NOMO-1 (cell line): ENCODE results near the gene SLC24A3.

ENCODE experiments used
- DNase-seq, 2 experiments: peaks; one replicate each; lab custom pipeline; 2025; ENCODE audit not compliant: unreplicated experiment in 2 of 2; lab: John Stamatoyannopoulos, UW

SLC24A3 gene

GRCh38 chr20:19448632-19449031, 236.2 kb downstream of the SLC24A3 start:
- no peak for DNase-seq

GRCh38 chr20:19449051-19449450, 236.6 kb downstream of the SLC24A3 start:
- DNase-seq, result no peak

- DNase-seq, result no peak
These were observed 238.9 kb downstream of the SLC24A3 start for GRCh38 chr20:19451231-19451922.

GRCh38 chr20:19451923-19452295, 239.5 kb downstream of the SLC24A3 start:
- DNase-seq, result peak in 1 of 2 experiments; percentile 17

- DNase-seq, result no peak
These were observed 241.0 kb downstream of the SLC24A3 start for GRCh38 chr20:19453410-19453809.

- no peak for DNase-seq
These were observed 241.4 kb downstream of the SLC24A3 start for GRCh38 chr20:19453862-19454261.

GRCh38 chr20:19456595-19457395, 244.4 kb downstream of the SLC24A3 start:
- no peak for DNase-seq

GRCh38 chr20:19457611-19458010, 245.2 kb downstream of the SLC24A3 start:
- DNase-seq, result no peak

- DNase-seq, result no peak
These were observed 247.9 kb downstream of the SLC24A3 start for GRCh38 chr20:19460386-19460785.

- DNase-seq, result no peak
These were observed 250.0 kb downstream of the SLC24A3 start for GRCh38 chr20:19462491-19462890.

- no peak for DNase-seq
These were observed 251.2 kb downstream of the SLC24A3 start for GRCh38 chr20:19463597-19463996.

GRCh38 chr20:19465536-19465935, 253.1 kb downstream of the SLC24A3 start:
- peak; percentile 32 to 54 for DNase-seq

GRCh38 chr20:19466206-19466928, 253.9 kb downstream of the SLC24A3 start:
- no peak for DNase-seq

GRCh38 chr20:19473216-19473921, 260.9 kb downstream of the SLC24A3 start:
- DNase-seq, result no peak

- no peak for DNase-seq
These were observed 261.5 kb downstream of the SLC24A3 start for GRCh38 chr20:19473922-19474286.

- DNase-seq, result no peak
These were observed 266.0 kb downstream of the SLC24A3 start for GRCh38 chr20:19478320-19478895.

- DNase-seq, result no peak
These were observed 270.3 kb downstream of the SLC24A3 start for GRCh38 chr20:19482726-19483125.

GRCh38 chr20:19483309-19483708, 270.9 kb downstream of the SLC24A3 start:
- DNase-seq, result no peak

GRCh38 chr20:19486446-19486845, 274.0 kb downstream of the SLC24A3 start:
- no peak for DNase-seq

GRCh38 chr20:19487420-19487819, 275.0 kb downstream of the SLC24A3 start:
- no peak for DNase-seq

GRCh38 chr20:19491241-19491640, 278.8 kb downstream of the SLC24A3 start:
- no peak for DNase-seq
